ENCODE results near the gene PCDH9. TPM values are rescaled to one million over a fixed set of nuclear protein-coding genes. Genes with fewer than 3 reads are reported as not detected.

The PCDH9 gene
- total RNA-seq, 1 donor from 2014 or later, result 0.20 TPM

DNA sequence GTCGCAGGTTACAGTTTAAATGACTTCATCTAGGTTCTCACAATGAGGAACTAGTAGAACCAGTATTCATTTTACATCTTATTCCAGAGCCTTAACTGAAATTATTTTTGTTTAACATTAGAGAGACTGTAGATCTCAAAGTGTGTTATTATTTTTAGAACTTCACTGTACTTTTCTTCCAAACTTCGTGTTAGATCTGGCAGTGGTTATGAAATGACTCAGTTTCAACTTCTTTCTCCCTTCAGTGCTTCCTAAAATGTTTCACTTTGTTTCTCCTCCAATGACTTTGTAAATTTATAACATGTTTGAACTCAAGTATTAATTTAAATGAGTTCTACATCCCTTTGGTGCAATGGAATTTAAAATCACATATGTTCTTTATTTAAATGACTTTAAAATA is 139.3 kb downstream of the PCDH9 start:
- DNase-seq (ENCODE audit: low read depth in 2 of 2), result no peak

GRCh38 chr13:67087527-67087926 is 142.6 kb downstream of the PCDH9 start:
- no peak for DNase-seq (ENCODE audit: low read depth in 2 of 2)

GRCh38 chr13:67086260-67086659 is 143.9 kb downstream of the PCDH9 start:
- no peak for DNase-seq (ENCODE audit: low read depth in 2 of 2)

GRCh38 chr13:67084066-67084465 is 146.1 kb downstream of the PCDH9 start:
- no peak for DNase-seq (ENCODE audit: low read depth in 2 of 2)

DNA sequence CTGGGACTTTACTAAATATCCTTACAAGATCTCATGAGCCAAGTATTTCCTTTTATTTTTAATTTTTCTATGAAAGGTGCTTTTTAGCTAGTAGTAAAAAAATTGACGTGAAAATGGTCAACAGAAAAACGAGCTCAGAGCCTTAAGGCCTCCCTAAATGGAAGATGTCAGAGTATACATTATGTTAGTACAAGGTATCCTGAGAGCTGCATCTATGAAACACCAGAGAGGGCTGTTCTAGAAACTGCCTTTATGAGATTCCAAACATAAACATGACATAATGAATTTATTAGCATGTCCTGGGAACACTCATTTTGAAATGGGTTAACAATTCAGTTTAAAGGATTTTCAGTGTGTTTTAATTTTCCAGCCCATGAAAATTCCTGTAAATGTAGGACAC is 146.6 kb downstream of the PCDH9 start:
- DNase-seq (ENCODE audit: low read depth in 2 of 2), result no peak

GRCh38 chr13:67080351-67080750 is 149.8 kb downstream of the PCDH9 start:
- DNase-seq (ENCODE audit: low read depth in 2 of 2), result no peak

- no peak for DNase-seq (ENCODE audit: low read depth in 2 of 2)
Measured at GRCh38 chr13:67078062-67078461, 152.1 kb downstream of the PCDH9 start.

GRCh38 chr13:67077132-67077531 is 153.0 kb downstream of the PCDH9 start:
- no peak for DNase-seq (ENCODE audit: low read depth in 2 of 2)

DNA sequence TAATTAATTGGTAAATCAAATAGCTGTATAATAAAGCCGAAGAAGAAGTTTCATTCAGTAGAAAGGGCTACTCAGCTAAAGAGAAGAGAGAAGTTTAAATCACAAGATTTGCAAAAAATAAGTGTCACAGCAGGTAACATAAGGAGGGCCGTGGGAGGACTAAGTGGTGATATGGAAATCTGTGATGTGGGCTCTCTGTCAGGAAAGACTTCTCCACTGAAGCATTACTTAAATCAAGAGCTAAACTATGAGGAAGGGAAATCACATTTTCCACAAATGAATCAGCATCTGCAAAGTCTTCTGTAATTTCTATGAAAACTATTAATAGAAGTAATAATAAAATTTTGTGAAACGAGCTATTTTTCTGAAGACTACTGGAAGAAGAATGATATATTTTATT is 153.8 kb downstream of the PCDH9 start:
- no peak for DNase-seq (ENCODE audit: low read depth in 2 of 2)

DNA sequence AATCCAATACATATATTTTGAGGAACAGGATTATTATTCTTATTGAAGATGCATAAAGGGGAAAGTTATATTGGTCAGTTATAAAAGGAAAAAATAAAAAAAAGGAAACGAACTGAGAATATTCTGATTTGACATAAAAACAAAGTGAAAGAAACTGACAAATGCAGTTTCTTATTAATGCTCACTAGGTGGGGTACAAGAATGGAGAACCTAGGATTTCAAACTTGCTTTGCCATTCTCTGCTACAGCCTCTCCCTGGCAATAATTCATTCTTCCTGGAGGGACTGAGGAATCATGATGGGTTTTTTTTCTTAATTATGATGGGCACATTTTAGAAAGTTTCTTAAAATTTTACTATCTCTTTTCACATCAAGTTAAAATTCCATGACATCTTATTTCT is 154.9 kb downstream of the PCDH9 start:
- peak; percentile 28 to 59 for DNase-seq (ENCODE audit: low read depth in 2 of 2)

DNA sequence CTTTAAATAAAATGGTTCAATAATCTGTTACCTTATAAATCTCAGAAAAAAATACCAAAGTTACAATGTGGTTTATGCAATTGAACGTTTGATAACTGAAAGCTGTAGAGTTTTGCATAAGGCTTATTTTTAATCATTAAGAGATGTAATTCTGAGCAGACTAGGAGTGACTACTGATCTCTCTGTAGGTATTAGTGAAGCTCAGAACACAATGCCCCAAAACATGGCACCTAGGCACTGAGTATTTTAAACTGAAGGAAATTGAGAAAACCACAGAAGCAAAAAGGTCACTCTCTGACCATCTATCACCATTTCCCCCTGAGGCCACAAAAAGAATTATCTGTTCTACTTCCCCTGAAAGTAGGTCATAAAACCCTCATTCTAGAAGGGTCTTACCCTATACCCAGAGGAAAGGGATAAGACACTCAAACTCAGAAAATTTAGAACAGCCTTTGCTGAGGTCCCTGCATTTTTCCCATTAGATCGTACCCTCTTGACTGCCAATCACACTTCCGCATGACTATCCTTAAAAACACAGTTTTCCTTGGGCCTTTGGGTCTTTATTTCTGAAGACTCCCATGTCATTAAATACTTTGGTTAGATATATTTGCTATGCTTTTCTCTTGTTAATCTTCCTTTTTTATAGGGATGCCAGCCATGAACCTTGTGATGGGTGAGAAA is 158.1 kb downstream of the PCDH9 start:
- DNase-seq (ENCODE audit: low read depth in 2 of 2), result no peak

DNA sequence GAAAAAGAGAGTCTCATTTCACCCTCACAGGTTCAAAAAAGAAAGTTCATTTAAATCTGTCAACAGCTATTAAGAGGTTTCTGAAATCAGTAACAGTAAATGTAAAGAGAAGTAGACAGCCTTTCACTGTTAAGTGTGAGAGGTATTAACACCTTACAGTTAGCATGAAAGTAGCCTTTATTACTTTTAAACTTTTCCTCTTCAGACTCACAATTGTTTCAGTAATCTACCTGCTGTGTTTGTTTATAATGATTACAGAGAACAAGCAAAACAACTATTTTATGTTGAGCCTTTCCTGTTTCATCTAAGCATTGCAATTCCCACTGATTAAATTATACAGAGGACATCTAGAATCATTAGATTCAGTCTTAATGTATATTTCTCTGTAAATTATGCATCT is 159.8 kb downstream of the PCDH9 start:
- DNase-seq (ENCODE audit: low read depth in 2 of 2), result no peak

GRCh38 chr13:67069117-67069767 is 160.9 kb downstream of the PCDH9 start:
- DNase-seq (ENCODE audit: low read depth in 2 of 2), result no peak

DNA sequence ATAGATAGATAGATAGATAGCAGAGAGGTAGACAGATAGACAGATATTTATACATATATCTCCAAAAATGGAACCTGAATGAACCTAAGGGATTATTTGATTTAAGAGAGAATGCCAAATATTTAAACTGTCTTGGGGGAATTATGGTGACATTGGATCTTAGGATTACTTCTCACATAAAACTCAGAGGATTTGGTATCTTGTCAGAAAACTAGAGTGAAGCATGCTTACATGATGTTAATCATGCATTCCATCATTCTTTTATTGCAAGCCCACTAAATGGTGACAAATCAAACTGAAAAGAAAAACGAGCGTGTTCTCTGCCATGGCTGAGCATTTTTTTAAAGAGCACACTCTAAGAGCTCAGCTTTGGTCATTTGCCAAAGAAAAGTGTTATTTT is 165.2 kb downstream of the PCDH9 start:
- no peak for DNase-seq (ENCODE audit: low read depth in 2 of 2)

- DNase-seq (ENCODE audit: low read depth in 2 of 2), result no peak
Measured at GRCh38 chr13:67063036-67063435, 167.1 kb downstream of the PCDH9 start.

DNA sequence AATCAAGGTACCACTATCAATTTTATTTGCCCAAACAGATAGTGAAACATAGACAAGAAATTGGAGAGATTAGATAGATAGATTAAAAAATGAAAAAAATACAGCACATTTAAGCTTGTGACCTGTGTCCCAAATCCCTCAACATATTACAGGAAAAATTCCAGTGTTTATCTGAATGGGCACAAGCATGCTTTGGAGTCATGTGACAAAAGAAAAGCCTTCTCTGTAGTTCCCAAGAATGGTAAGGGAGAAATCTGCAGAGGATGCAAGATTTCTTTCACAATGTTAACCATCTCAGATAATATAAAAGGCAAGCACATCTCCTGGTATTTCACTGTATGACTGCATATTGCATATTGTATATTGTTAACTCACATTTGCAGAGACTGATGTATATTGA is 168.0 kb downstream of the PCDH9 start:
- no peak for DNase-seq (ENCODE audit: low read depth in 2 of 2)

DNA sequence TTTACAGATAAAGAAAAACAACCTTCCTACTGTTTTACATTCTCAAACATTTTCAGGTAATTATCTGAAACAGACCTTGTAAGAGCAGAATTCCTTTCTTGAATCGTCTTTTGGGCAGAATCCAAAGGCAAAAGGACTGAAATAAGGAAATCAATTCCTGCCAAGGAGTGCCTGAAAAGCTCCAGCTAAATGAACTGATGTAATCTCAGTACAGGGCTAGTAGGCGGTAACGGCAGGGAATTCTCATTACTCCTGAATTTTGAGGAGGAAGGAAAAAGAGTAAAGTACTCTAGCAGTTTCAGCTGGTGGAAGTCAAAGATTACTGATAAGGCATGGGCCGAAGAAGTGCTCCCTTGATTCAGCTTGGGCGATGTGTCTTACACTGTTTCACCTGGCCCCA is 168.4 kb downstream of the PCDH9 start:
- DNase-seq (ENCODE audit: low read depth in 2 of 2), result no peak

DNA sequence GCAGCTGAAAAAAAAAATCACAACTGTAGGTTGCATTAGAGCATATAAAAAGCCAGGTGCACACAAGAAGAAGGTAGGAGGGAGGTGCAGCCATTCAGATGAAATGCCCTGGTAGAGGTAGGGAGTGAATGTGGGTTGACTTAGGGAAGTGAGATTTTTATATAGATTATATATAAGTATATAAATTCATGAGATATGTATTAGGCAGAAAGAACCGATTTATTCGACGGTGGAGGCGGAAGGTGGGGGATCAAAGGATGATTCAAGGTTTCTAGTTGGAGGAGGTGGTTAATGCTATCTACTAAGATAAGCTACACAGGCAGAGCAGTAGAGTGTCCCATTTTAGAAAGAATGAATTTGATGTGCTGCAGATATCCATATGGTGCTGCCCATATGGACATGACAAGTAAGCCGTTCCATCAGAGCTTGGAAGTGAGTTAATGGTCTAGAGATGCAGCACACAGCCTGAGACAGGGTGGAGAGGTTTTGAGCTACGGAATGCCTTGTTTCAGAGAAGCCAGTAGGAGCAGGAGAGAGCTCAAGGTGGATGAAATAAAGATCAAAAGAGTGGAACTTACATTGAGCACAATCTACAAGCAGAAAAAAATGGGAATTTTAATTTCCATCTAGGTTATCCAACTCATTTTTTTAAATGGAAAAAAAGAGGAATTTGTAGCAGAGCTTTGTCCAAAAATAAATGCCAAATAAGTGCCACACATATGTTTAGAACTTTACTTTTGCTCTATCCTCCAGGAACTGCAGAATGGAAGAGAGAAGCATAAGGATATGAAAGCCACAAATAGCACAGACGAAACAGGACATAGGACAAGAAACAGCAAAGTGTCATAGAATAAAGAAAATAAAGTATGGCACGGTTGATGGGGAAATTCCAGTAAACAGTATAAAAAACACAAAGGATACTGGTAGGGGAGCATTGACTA is 177.3 kb downstream of the PCDH9 start:
- no peak for DNase-seq (ENCODE audit: low read depth in 2 of 2)

DNA sequence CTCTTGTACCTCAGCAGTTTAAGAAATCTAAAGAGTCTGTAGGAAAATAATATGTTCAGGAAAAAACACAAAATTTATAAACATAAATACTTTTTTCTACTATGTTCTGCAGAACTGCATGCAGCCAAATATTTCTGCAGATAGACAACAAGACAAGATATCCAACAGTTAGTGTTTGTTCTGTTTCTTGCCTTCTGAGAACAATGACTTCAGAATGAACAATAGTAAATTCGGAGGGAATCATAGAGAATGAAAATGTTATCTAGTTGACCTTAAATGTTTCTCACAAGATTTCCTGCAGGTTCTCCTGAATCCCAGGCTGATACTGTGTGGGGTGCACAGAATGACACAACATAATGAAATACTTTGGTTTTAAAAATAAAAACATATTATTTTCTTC is 180.4 kb downstream of the PCDH9 start:
- no peak for DNase-seq (ENCODE audit: low read depth in 2 of 2)

DNA sequence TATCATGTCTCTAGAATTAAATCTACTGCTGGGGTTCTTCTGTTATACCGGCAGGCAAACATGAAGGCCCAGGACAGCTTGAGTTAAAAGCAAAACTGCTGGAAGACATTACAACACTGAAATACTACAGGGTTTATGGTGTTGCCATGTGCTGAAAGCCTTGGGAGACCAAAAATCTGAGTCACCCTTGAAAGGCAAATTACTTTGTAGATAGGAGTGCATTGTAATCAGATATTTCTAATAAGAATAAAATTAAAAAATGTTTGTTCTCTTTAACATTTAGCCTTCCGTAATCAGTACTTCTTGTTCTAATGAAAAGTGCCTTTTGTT is 181.3 kb downstream of the PCDH9 start:
- DNase-seq (ENCODE audit: low read depth in 2 of 2), result no peak

- peak; percentile 0 to 13 for DNase-seq (ENCODE audit: low read depth in 2 of 2)
Measured at GRCh38 chr13:67048084-67048820, 181.9 kb downstream of the PCDH9 start.

GRCh38 chr13:67045357-67045756 is 184.8 kb downstream of the PCDH9 start:
- DNase-seq (ENCODE audit: low read depth in 2 of 2), result no peak

Measured in lung microvascular endothelial cell (primary cell).